Measurements from ENCODE around the gene GCSAML.

GCSAML gene

DNA sequence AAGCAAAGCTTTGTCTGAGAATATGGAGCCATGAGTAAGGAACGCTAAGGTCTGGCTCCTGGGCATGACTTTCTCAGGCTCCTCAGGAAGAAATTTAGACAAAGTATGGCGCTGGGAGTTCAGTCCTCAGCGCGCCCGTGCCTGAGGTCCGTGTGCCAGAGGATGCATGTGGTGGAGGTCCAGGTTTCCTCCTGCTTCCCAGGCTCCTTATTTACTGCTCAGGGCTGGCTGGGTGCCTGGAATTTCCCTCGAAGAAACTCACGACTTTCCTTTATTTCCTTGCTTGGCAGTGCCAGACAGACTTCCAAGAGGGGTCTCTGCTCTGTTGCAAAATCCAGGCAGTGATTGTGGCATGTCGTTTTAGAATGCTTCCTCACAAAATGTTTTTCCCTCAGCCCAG, 13.3 kb downstream of the GCSAML start:
- in situ Hi-C loops (cut with HindIII; ENCODE audit: low sequenced_read_pairs), result no loop called here

DNA sequence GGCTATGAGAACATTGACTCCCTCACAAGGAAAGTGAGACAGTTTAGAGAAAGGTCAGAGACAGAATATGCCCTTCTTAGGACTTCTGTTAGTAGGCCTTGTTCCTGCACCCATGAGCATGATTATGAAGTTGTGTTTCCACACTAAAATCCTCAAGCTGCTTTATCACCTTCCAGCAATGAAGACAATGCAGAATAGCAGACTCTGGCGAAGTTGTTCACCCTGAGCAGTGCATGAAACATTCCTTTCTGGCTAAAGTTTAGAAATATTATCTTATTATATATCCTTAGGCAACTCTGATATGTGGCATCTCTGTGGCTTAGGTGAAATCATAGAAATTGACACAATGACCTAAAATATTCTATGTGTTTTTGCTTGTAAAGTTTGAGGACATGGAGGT, 25.3 kb downstream of the GCSAML start:
- in situ Hi-C loops (cut with HindIII; ENCODE audit: low sequenced_read_pairs), result loop anchor here (10.0 kb wide), 1 partner anchor 179 kb away; no protein-coding TSS in a partner anchor

DNA sequence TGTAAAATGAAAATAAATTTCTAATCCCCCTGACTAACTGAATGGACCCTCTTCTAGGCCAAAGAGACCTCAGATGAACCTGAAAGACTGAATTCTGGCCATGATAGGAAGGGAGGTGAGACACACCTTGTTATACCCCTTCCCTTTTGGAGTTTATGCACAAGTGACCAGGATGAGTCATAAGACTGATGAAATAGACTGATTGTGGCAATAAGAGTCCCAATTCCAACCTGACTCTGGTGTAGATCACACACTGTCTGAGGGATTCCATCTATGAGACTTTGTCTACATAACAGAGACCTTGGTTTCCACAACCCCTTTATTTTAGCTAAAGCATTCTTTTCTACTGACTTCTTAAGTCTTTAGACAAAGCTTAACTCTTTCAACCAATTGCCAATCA, 25.7 kb downstream of the GCSAML start:
- in situ Hi-C loops (cut with HindIII; ENCODE audit: low sequenced_read_pairs), result loop anchor here (10.0 kb wide), 1 partner anchor 180 kb away; no protein-coding TSS in a partner anchor

DNA sequence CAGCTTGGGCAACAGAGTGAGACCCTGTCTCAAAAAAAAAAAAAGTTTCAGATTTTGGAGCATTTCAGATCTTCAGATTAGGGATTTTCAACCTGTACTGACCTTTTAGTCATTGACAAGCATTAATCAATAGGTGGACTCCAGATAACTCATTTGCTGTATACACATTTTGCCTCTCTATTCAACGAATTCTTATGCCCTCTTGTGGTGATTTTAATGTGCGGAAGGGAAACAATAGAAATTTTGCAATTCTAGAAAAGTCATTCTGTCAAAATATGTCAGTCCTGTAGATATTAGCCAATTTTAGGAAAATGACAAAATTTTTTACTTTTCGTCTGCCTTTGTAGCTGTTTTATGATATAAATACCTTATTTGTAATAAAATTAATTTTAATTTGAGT, 27.6 kb downstream of the GCSAML start:
- in situ Hi-C loops (cut with HindIII; ENCODE audit: low sequenced_read_pairs), result loop anchor here (10.0 kb wide), 1 partner anchor 182 kb away; no protein-coding TSS in a partner anchor

- in situ Hi-C loops (cut with HindIII; ENCODE audit: low sequenced_read_pairs), result loop anchor here (10.0 kb wide), 1 partner anchor 184 kb away; no protein-coding TSS in a partner anchor
Observed at GRCh38 chr1:247578946-247579460, 30.1 kb downstream of the GCSAML start.

GRCh38 chr1:247588060-247588459, 39.1 kb downstream of the GCSAML start, which contains the start of gene OR2G2:
OR2G2 (plus strand) TSS chr1:247588360; CDS start chr1:247588360, 0 bp downstream.
- in situ Hi-C loops (cut with HindIII; ENCODE audit: low sequenced_read_pairs), result no loop called here

DNA sequence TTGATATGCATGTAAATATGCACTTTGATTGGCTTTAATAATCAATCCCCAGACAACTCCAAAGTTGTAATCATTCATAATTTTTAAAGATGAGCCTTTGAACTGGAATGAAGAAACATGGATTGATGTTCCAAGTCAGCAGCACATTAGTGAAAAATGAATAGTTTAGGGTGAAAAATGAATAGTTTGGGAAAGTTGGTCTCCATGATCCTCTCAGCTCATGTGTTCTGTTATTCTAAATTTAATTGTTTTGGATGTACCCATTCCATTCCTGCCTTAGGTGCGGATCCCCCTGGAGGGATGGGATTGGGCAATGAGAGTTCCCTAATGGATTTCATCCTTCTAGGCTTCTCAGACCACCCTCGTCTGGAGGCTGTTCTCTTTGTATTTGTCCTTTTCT, 56.4 kb downstream of the GCSAML start, which contains the start of gene OR2G3:
TSS of gene OR2G3 (plus strand) at position 301 of the 400 bp plus-strand sequence. CDS start at position 301, 0 bp downstream.
- in situ Hi-C loops (cut with HindIII; ENCODE audit: low sequenced_read_pairs), result no loop called here

GRCh38 chr1:247613405-247613804, 64.5 kb downstream of the GCSAML start:
- in situ Hi-C loops (cut with HindIII; ENCODE audit: low sequenced_read_pairs), result no loop called here

DNA sequence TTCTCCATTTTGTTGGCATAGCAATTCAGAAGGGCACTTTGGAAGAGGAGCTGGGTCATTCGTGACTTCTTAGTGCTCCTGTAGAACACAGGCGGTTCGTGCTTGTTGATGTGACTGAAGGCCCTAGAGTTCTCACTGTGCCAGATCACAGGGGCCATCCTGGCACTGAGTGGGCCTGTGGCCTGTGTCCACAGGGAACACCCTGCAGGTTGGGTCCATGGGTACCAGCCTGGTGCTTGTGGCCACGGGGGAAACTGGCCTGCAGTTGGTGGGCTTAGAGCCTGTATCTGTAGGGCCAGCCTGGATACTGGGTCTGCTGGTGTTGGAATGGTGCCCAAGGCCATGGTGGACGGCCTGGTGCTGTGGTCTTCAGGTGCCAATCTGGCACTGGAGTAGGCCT, 65.7 kb downstream of the GCSAML start:
- in situ Hi-C loops (cut with HindIII; ENCODE audit: low sequenced_read_pairs), result no loop called here

All from endothelial cell of hepatic sinusoid (primary cell).